DMS153 (cell line): ENCODE data around the gene CFAP90.

Source experiments
- DNase-seq: peaks from one replicate; lab custom pipeline; 2025; lab: John Stamatoyannopoulos, UW

Gene CFAP90

GRCh38 chr5:7822449-7822848 is 28.5 kb downstream of the CFAP90 start:
- no peak for DNase-seq

- no peak for DNase-seq
Measured at GRCh38 chr5:7816535-7816901, 34.4 kb downstream of the CFAP90 start.

- peak; percentile 78 for DNase-seq
Measured at GRCh38 chr5:7815892-7816534, 34.9 kb downstream of the CFAP90 start.

GRCh38 chr5:7814816-7815215 is 36.1 kb downstream of the CFAP90 start:
- no peak for DNase-seq

GRCh38 chr5:7813576-7813975 is 37.4 kb downstream of the CFAP90 start:
- no peak for DNase-seq

GRCh38 chr5:7813007-7813406 is 37.9 kb downstream of the CFAP90 start:
- DNase-seq = no peak

- DNase-seq = no peak
Measured at GRCh38 chr5:7811715-7812114, 39.2 kb downstream of the CFAP90 start.

- no peak for DNase-seq
Measured at GRCh38 chr5:7808998-7809397, 41.9 kb downstream of the CFAP90 start.

- DNase-seq = no peak
Measured at GRCh38 chr5:7805379-7805778, 45.6 kb downstream of the CFAP90 start.

GRCh38 chr5:7803937-7804336 is 47.0 kb downstream of the CFAP90 start:
- DNase-seq = no peak

- DNase-seq = no peak
Measured at GRCh38 chr5:7802855-7803254, 48.1 kb downstream of the CFAP90 start.

GRCh38 chr5:7801891-7802614 is 48.9 kb downstream of the CFAP90 start:
- peak; percentile 83 for DNase-seq

- no peak for DNase-seq
Measured at GRCh38 chr5:7795306-7795705, 55.6 kb downstream of the CFAP90 start.

- no peak for DNase-seq
Measured at GRCh38 chr5:7794823-7795222, 56.1 kb downstream of the CFAP90 start.

GRCh38 chr5:7794311-7794710 is 56.6 kb downstream of the CFAP90 start:
- no peak for DNase-seq

- no peak for DNase-seq
Measured at GRCh38 chr5:7793895-7794294, 57.0 kb downstream of the CFAP90 start.

GRCh38 chr5:7789567-7789966 is 61.4 kb downstream of the CFAP90 start:
- DNase-seq = no peak

GRCh38 chr5:7787770-7788169 is 63.2 kb downstream of the CFAP90 start:
- DNase-seq = no peak

GRCh38 chr5:7784683-7785380 is 66.1 kb downstream of the CFAP90 start:
- DNase-seq = no peak

- DNase-seq = no peak
Measured at GRCh38 chr5:7781899-7782298, 69.0 kb downstream of the CFAP90 start.
